Hypothalamus (tissue), 51 donors: ENCODE measurements around the gene RAD1.

Experiments used
- DNase-seq, 51 donors: peaks; one replicate each; lab custom pipeline; 2025; lab: John Stamatoyannopoulos, UW

RAD1 gene

DNA sequence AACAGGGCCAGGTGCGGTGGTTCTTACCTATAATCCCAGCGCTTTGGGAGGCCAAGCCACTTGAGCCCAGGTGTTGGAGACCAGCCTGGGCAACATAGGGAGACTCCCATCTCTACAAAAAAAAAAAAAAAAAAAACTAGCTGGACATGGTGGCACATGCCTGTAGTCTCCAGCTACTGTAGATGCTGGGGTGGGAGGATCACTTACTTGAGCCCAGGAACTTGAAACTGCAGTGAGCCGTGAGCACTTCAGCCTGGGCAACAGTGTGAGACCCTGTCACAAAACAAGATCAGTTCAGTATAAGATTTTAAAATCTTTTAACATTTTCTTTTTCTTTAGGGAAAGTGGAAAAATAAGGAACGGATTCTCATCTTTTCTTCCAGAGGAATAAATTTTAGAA lies 2.7 kb upstream of the RAD1 start:
- DNase-seq = no peak

DNA sequence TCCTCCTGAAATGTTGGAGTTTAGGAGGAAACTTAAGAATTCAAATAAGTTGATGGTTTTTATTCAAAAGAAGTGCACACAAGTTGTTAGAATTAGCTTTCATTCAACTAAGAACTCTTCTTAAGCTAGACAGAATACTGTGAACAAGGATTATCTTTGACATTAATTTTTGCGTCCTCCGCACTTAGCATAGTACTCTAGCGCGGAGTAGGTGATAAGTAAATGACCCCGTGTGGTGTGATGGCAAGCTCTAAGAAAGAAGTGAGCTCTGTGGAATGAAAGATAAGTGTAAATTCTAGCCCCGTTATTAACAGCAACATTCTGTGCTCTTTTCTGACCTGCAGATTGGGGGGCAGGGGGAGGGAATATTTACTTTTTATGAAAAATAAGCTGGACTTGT lies 1.2 kb upstream of the RAD1 start:
- DNase-seq = no peak

DNA sequence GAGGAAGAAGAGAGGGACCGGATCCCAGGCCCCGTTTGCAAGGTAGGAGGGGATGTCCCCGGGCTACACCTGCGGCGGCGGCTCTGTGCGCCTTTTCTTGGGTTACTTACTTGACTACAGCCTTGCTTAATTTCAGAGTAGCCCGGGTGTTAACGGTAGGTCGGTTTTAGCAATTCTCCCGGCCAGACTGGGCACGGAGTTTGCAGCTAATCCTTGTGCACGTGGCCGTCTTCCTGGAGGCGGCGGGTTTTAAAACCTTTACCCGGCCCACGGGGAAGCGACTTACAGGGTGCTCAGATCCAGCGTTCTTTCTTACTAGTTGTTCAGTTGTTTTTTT lies 520 bp upstream of the RAD1 start:
- peak in 4 of 51 donors; percentile 36 to 49 (median 39) for DNase-seq

DNA sequence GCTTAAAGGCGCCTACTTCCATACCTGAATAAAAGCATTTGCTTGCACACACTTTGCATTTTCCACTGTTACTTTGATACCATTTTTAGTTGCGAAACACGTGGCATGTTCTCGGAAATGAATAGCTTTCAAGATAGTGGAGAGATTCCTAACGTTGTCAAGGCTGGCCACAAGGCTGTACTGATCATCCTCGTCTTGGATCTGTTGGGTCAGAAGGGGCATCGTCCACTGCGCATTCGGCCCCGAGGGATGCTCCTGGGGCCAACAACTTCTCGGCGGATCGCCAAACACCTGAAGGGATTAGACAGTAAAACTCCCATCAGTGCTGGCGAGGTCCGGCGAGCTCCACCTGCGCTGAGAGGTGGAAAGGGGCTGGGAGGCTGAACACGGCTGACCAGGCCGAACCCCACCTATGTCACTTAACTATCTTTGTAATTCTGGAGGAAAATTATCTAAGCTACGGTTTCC lies 599 bp downstream of the RAD1 start:
- peak in 17 of 51 donors; percentile 5 to 45 (median 27) for DNase-seq

DNA sequence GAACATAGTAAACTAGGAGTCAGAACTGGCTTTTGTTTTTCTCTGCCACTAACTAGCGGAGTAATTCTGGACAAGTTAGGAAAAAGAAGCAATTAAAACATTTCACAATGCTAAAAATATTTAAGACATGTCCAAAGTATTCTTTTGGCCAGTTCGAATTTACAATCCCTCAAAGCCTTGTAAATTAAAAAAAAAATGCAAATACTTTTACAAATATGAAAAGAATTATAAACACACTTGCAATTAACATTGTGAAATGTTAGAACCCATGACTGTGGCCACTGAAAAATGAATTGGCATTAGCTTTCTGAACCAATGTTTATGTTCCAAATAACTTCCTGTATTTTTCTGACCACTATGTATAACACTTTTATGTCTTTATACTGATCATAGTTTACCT lies 2.2 kb downstream of the RAD1 start:
- no peak for DNase-seq

DNA sequence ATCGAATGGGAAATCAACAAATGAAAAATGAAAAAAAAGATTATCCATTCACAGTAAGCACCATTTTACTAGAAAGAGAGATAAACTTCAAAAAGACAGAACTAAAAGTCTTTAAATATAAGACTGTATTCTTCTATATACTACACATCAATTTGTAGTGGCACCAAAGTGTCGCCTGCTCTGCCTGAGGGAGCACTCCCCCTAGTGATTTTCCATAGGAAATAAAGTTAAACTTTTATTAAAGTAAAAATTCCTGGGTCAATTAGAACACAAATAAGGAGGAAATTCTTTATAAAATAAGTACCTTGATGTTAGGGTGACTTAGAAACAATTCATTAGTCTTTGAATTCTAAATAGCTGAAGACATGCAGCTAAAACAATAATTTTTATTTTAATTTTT lies 9.7 kb downstream of the RAD1 start:
- no peak for DNase-seq

DNA sequence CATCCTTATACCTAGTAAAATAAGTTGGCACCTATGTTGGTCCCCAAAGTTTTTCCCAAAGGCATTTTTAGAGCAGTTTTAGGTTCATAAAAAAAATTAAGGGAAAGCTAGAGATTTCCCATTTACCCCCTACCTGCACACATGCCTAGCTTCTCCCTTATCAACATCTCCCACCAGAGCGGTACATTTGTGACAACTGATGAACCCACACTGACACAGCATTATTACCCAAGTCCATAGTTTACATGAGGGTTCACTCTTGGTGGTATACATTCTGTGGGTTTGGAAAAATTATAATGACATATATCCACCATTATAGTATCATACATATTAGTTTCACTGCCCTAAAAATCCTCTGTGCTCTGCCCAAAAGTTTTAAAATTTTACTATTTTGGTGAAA lies 12.0 kb downstream of the RAD1 start:
- no peak for DNase-seq

DNA sequence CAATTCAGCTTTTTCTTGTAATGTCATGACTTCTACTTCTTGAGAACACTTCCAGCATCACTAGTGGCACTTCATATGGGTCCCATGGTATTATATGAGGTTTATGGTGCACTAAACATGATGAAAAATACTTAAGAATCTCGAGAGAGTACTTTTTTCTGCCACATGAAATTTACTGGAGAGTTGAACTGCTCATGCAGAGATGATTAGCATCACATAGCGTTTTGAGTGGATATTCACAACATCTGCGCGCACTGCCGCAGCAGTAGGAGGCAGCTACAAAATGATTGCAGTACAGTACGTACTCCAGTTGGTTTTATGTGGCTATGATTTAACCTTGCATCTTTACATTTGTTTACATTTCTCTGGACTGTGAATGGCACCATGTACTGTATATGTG lies 14.7 kb downstream of the RAD1 start:
- DNase-seq = no peak

DNA sequence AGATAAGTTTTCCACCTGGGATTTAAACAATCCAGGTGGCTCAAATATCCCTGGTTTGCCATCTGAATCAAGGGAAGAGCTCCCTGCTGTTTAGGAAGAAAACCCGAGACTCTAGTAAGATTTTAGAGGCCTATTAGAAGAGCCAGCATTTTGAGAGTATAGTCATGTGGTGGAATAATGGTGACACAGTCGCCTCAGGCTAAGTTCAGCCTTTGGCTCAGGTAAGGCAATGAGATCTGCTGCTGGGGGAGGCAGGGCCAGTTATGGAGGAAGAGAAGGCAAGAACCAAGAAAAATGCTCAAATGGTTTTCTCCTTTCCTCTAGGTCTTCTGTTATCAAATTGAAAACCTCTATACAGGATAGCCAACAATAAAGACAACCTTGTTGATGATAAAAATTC lies 16.2 kb downstream of the RAD1 start:
- no peak for DNase-seq

DNA sequence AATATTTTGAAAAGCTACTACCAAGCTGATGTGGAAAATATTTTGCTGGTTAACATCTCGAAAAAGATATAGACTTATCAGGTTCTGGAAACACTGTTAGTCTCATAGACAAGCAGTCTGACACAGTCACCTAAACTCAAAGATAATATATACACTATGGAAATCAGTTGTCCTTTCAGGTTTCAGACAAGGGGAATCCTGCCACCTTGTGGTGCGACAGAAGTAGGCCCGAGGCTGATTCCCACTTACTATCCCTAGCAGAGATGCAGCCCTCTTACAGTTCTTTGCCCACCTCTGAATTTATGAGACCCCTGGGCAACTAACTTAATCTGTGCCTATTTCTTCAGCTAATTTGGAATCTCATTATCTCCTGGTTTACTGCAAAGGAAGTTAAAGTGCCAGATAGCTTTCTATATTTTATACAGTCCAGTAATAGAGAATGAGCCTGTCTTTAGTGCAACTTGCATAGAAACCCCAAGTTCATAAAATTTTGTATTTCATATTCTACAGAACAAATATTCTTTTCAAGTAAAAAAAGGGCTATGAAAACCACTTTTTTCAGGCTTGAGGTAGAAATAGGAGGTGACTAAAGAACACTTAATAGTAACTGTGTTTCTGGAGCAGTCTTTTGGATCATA lies 16.9 kb downstream of the RAD1 start:
- DNase-seq = peak in 43 of 51 donors; percentile 1 to 82 (median 35)

DNA sequence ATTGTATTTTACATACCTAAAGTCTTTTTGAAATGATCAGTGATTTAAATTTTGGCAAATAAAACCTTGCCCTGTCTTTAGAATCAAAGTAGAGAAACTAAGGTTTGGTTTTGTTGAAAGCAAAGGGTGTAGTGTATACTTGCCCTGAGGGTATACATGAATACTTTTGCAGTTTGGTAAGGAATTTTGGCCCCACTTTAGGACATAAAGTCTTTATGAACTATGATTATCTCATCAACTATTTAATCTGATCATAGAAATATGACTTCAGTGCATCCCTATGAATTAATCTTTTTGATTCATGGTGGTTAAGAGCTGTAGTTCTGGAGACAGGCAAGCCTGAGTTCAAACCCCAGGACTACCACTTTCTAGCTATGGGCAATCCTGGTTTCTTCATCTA lies 17.7 kb downstream of the RAD1 start:
- no peak for DNase-seq

DNA sequence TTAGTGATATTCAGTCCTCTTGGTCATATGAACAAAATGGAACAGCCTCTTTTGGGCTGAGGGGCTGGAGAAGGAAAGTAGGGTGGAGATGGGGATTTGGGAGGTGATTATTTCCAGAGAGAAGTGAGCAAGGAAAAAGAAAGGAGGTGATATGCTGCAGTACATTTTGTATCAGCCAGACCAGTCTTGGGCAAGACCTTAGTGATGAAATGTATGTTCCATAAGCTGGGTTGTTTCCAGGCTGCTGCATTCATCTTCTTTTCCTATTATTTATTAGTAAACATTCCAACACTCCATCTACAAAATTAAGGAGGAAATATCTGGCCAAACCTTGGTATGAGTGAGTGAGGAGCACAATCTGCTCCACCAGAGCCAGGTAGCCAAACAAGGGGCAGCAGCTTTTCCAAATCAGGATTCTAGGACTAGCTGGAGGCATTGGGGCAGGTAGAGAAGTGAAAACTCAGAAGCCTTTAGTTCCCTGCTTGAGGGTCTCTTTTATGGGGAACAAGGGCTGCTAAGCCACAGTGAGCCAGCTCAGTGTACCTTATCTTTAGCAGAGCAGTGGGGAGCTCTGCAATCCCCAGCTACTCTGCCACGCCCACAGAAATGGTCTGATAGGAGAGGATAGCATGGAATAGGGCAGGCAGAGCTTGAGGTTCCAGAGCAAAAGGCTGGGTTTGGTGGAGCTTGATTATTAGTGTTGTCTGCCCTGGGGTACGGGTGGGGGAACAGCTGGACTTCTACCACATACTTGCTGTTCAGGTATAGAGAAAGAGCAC lies 19.5 kb downstream of the RAD1 start:
- no peak for DNase-seq

DNA sequence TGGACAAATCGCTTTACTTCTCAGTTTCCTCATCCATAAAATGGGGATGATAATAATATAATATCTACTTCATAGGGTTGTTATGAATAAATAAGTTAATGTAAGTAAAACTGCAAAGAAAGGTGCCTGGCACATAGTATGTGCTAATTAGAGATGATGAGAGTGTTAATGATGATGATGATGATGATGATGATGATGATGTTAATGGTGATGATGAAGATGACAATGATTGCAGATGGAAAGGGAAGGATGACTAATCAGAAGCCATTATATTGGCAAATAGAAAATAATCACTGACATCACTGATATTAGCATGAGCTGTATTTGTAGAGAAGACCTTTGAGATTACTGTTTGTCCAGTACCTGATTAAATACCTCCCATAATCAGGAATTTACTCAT lies 20.6 kb downstream of the RAD1 start:
- no peak for DNase-seq

DNA sequence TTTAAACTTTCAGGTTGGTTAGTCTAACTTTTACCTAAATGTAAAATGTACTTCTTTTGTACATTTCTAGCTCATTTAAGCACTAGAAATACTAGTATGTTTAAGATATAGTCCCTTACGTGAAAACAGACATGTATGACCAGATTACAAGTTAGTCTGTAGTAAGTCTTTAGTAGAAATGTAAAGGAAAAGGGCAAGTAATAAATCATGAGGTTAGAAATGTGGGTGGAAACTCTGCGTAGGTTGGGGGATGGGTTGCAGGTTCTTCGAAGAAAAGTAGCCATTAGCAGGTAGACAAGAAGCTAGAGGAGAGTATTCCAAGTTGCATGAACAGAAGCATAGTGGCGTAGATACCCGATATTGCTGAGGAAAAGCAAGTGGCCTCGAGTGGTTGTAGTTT lies 22.9 kb downstream of the RAD1 start:
- DNase-seq = no peak

DNA sequence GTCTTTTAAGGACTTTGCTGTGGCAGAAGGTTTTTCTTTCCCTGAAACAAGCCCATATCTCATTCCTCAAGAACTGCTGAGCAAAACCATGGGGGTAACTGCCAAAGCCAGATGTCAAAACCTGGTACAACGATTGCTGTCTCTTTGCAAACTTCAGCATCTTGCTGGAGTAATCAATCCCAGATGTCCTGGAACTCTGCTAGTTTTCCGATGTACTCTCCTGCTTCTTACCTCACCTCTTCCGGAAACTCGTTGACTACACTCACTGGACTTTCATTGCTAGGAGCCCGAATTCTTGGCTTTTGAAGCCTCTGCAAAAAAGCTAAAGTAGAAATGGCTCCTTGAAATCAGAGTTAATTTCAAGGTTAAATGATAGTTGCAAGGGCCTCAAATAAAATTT lies 23.3 kb downstream of the RAD1 start:
- no peak for DNase-seq

DNA sequence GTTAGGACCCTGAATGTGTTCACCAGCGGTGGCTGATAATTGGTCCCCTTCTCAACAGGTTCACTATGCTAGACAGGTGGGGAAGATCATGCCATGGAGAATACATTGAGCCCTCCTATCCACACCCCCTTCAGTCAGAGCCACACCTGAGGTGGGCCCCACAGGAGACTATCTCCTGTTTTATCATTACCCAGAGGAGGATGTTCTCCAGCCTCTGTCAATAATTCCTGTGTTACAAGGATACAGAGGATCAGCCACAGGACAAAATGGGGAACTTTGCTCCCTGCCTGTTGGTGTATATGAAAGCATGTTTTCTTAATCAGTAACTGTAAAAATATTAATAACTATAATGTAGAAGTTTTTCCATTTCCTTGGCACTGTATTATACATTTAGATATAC lies 25.9 kb downstream of the RAD1 start:
- no peak for DNase-seq

DNA sequence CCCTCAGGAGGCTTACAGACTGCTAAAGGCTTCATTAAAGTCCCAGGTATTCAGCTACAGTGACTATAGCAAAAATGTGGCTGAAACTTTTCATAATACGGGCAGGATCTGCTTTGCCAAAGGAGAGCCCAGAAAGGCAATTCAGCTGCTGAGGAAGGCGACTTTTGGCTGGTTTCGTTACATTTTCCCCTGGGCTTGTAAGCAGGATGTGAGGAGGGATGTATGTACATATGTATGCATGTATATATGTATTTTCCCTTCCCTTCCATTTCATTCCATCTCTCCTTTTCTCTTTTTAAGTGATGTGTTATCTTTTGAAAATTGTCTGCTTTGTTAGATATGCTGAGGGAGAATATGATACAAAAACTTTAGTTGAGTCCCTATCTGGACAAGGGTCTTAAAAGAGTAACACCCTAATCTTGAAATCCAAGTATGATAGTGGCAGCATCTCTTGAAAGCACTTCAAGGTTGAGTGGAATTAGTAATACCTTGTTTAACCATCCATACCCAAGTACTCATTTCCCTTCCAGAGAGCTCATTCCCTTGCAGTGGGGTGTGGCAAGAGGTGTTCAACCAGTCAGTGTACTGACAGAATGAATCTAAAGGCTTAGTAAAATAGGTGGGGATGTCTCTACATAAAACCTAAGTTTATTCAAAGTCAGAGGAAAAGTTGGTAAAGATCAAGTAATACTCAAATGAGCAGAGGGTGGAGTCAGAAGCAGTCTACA lies 28.7 kb downstream of the RAD1 start:
- no peak for DNase-seq

DNA sequence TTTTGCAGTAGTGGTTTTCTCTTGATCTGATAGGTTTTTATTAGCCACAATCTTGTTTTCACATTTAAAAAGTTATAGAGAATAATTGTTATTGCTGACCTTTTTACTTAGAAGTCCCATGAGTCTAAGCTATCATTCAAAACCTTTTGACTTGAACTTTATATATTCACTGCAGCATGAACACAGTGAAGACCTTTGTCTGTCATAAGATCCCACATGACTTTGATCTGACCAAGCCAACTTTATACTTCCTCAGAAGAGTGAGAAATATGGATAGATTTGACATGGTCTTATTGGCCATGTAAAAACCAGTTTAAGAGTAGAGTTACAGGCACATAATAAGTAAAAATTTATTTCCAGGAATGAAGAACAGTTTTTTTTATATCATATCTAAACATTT lies 34.1 kb downstream of the RAD1 start:
- no peak for DNase-seq

DNA sequence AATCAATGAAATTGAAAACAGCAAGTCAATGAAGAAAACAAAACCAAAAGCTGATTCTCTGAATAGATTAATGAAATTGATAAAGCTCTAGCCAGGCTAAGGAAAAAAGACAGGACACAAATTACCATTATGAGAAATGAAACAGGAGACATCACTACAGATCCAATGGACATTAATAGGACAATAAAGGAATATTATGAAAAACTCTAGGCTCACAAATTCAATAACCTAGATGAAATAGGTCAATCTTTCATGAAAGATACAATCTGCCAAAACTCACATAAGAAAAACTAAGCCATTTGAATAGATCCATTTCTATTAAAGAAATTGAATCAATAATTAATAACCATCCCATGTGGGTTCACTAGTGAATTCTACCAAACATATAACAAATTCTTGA lies 39.0 kb downstream of the RAD1 start:
- no peak for DNase-seq

DNA sequence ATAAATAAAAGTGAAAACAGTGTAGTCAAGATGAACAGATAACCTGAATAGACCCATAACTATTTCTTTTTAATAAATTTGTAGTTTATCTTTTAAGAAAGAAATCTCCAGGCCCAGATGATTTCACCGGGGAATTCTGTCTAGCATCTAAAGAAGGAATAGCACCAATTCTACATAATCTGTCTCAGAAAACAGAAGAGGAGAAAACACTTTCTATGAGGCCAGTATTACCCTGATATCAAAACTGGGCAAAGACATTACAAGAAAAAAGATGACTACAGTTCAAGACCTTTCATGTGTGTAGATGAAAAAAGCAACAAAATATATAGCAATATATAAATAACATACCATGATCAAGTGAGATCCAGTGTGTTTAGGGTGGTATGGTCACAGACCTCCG lies 44.9 kb downstream of the RAD1 start:
- no peak for DNase-seq

DNA sequence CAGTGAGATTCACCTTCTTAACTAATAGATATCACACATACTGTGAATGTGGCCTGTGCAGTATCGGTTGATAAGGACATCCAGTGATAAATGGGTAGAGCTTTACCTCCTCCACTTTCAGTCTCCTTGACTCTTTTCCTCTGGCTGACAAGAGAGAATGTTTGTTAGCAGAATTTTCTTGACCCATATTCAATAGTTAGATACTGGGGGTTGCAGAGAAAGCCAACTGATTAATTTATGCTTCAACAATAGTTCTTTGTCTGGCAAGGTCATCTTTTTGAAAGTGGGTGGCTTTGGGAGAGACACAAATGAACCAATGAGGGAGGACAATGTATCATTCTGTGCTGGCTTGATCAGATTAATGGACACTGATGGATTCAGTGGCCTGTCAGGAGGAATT lies 46.0 kb downstream of the RAD1 start:
- DNase-seq = peak in 3 of 51 donors; percentile 5 to 74 (median 18)

DNA sequence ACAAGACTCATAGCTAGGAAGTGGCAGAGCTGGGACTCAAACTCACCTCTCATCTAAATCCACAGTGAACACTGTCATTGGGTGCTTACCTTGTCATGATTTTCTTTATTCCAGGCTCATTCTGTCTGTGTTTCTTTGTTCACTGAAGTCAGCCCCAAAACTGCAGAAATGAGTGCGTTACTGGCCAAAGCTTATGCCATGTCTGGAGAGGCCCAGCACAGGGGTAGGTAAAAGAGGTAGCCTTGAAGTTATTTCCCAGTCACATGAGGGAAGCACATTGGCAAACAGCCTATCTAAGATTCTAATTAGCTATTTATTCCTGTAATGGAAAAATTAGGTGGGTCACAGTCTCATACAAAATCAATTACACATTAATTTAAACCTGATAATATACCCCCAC lies 46.5 kb downstream of the RAD1 start:
- peak in 2 of 51 donors; percentile 3 to 31 for DNase-seq
